OCI-M2 (cell line): ENCODE results near the gene PRMT7.
"Not testable (repeated sequence)": the region's sequence is repeated elsewhere in the genome, so short reads cannot be mapped to it uniquely, and the experiment has no call there.

Source experiments
- DNase-seq: peaks from one replicate; lab custom pipeline; 2025; ENCODE audit not compliant: unreplicated experiment; lab: John Stamatoyannopoulos, UW

The PRMT7 gene

GRCh38 chr16:68283801-68284598, 26.8 kb upstream of the PRMT7 start:
- no peak for DNase-seq

- DNase-seq, result no peak
Observed at GRCh38 chr16:68284847-68285246, 26.0 kb upstream of the PRMT7 start.

GRCh38 chr16:68285683-68286082, 25.1 kb upstream of the PRMT7 start:
- no peak for DNase-seq

- DNase-seq, result no peak
Observed at GRCh38 chr16:68286153-68287074, 24.4 kb upstream of the PRMT7 start.

- DNase-seq, result no peak
Observed at GRCh38 chr16:68287276-68288251, 23.3 kb upstream of the PRMT7 start.

- DNase-seq, result no peak
Observed at GRCh38 chr16:68288252-68288650, 22.6 kb upstream of the PRMT7 start.

GRCh38 chr16:68288796-68289195, 22.0 kb upstream of the PRMT7 start:
- DNase-seq, result not testable (repeated sequence)

- no peak for DNase-seq
Observed at GRCh38 chr16:68289202-68289601, 21.6 kb upstream of the PRMT7 start.

- no peak for DNase-seq
Observed at GRCh38 chr16:68289621-68290329, 21.0 kb upstream of the PRMT7 start.

GRCh38 chr16:68290450-68290849, 20.4 kb upstream of the PRMT7 start:
- DNase-seq, result no peak

GRCh38 chr16:68291227-68291626, 19.6 kb upstream of the PRMT7 start:
- DNase-seq, result no peak

GRCh38 chr16:68292425-68292824, 18.4 kb upstream of the PRMT7 start:
- no peak for DNase-seq

GRCh38 chr16:68296291-68296690, 14.5 kb upstream of the PRMT7 start:
- no peak for DNase-seq

- DNase-seq, result no peak
Observed at GRCh38 chr16:68296693-68297092, 14.1 kb upstream of the PRMT7 start.

GRCh38 chr16:68297908-68298307, 12.9 kb upstream of the PRMT7 start:
- DNase-seq, result no peak

- no peak for DNase-seq
Observed at GRCh38 chr16:68298312-68298711, 12.5 kb upstream of the PRMT7 start.

- DNase-seq, result no peak
Observed at GRCh38 chr16:68298907-68299561, 11.8 kb upstream of the PRMT7 start.

- DNase-seq, result no peak
Observed at GRCh38 chr16:68299571-68300453, 11.0 kb upstream of the PRMT7 start.
